Activated CD4-positive, alpha-beta T cell treated with anti-CD3 and anti-CD28 coated beads for 36 hours (primary cell): ENCODE results near the gene TMOD2. TPM values are rescaled to one million over a fixed set of nuclear protein-coding genes. Genes with fewer than 3 reads are reported as not detected.

ENCODE experiments used
- ATAC-seq: fragments of 200-7000 bp; cut with Tn5 transposase; one replicate; pipeline ENCODE4 v1.10.0; 2021; ENCODE audit warnings: mild to moderate bottlenecking, moderate library complexity
- CTCF ChIA-PET: fragments of 350-600 bp; sonication (Branson Sonifier 250); formaldehyde crosslinking; loops from one replicate; lab custom pipeline; 2021; ENCODE audit warnings: antibody characterized with exemption; lab: Charles Lee
- POLR2A ChIA-PET: fragments of 350-600 bp; sonication (Branson Sonifier 250); formaldehyde crosslinking; loops from one replicate; lab custom pipeline; 2021; ENCODE audit warnings: antibody characterized with exemption, inconsistent platforms; lab: Charles Lee
- DNase-seq: peaks from one replicate; pipeline ENCODE4 v3.0.0-alpha.2; 2020
- H3K27ac Mint-ChIP-seq: one replicate; pipeline ENCODE4 v1.8.0; 2021; ENCODE audit warnings: mixed read lengths
- H3K27me3 Mint-ChIP-seq: one replicate; pipeline ENCODE4 v1.8.0; 2021; ENCODE audit warnings: mixed read lengths
- H3K36me3 Mint-ChIP-seq: one replicate; pipeline ENCODE4 v1.8.0; 2021; ENCODE audit warnings: low read depth, mixed read lengths
- H3K4me1 Mint-ChIP-seq: one replicate; pipeline ENCODE4 v1.8.0; 2021; ENCODE audit warnings: mixed read lengths
- H3K4me3 Mint-ChIP-seq: one replicate; pipeline ENCODE4 v1.8.0; 2021; ENCODE audit warnings: mild to moderate bottlenecking, moderate library complexity, mixed read lengths
- H3K9me3 Mint-ChIP-seq: one replicate; pipeline ENCODE4 v1.8.0; 2021; ENCODE audit warnings: low read depth, mixed read lengths
- intact Hi-C, 2 experiments: fragments of 100-400 bp; cut with DNase I in 1 of 2; cut with micrococcal nuclease in 1 of 2; formaldehyde crosslinking; loops; one replicate each; pipeline versions ENCODE4 v1.14.2 to v1.15.1; 2022 to 2024; cut with DNase I, micrococcal nuclease
- total RNA-seq, 2 experiments: library from RNA; stranded (reverse); gene quantifications; one replicate each; pipeline ENCODE4 v1.2.3, GENCODE V29; 2021

Gene TMOD2
- total RNA-seq, 2 experiments from 2014 or later: 5.4 to 6.9 TPM

- no peak for ATAC-seq
- no peaks in the 10 kb centered on the region for H3K36me3 Mint-ChIP-seq
- intact Hi-C loops: no loop called here
- no peak overlapping the region for H3K4me3 Mint-ChIP-seq
- ChIA-PET CTCF (interaction anchor here (0.6 to 2.3 kb wide), 7 partner anchors 10 to 110 kb away, joined by 3 to 8 read pairs (median 4); partner anchors contain the start of gene TMOD3), POLR2A (no interaction called here)
- peak overlapping the region; percentile 20 for H3K27ac Mint-ChIP-seq
- H3K27me3 Mint-ChIP-seq: no peaks in the 10 kb centered on the region
- H3K4me1 Mint-ChIP-seq: peaks cover 80% of the 10 kb centered on the region
- DNase-seq: peak; percentile 16
- no peaks in the 10 kb centered on the region for H3K9me3 Mint-ChIP-seq
These were observed 90.1 kb downstream of the TMOD2 start for GRCh38 chr15:51841406-51842040.

DNA sequence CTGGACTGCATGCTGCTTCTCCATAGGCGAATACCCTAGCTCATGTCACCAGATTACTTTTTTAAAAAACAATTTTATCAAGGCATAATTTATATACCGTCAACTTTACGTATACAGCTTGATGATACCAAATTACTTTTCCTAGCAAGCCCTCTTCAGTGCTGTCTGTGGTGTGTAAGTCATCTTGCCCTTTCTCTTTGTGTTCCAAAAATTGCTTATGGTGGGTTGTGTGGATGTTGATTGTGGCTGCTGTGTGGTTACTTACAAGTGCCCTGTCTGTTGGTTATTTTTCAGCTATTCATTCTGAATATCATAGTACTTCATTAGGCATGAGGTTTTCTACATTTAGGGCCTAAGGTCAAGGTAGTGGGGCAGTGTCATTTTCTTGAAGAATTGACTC is 90.9 kb downstream of the TMOD2 start:
- Mint-ChIP-seq H3K27me3 (no peaks in the 10 kb centered on the region), H3K9me3 (no peaks in the 10 kb centered on the region), H3K27ac (peak overlapping the region; percentile 7), H3K4me1 (peaks cover 81% of the 10 kb centered on the region), H3K36me3 (no peaks in the 10 kb centered on the region), H3K4me3 (no peak overlapping the region)
- CTCF ChIA-PET: interaction anchor here (0.6 to 2.3 kb wide), 7 partner anchors 9 to 85 kb away, joined by 3 to 8 read pairs (median 5); partner anchors contain the start of gene TMOD3
- POLR2A ChIA-PET: no interaction called here
- intact Hi-C loops: no loop called here
- no peak for DNase-seq
- ATAC-seq: no peak

- DNase-seq (peak; percentile 60), ATAC-seq (peak; percentile 83)
- no peaks in the 10 kb centered on the region for H3K9me3 Mint-ChIP-seq
- H3K4me1 Mint-ChIP-seq: peaks cover 79% of the 10 kb centered on the region
- ChIA-PET POLR2A (interaction anchor here (0.6 to 0.7 kb wide), 2 partner anchors 17 to 114 kb away, joined by 4 read pairs; no protein-coding TSS in a partner anchor), CTCF (interaction anchor here (0.9 to 2.3 kb wide), 6 partner anchors 8 to 365 kb away, joined by 3 to 8 read pairs (median 6); partner anchors contain the start of gene TMOD3)
- peak overlapping the region; percentile 28 for H3K27ac Mint-ChIP-seq
- no peaks in the 10 kb centered on the region for H3K36me3 Mint-ChIP-seq
- intact Hi-C loops: no loop called here
- no peaks in the 10 kb centered on the region for H3K27me3 Mint-ChIP-seq
- H3K4me3 Mint-ChIP-seq: no peak overlapping the region
These were observed 91.7 kb downstream of the TMOD2 start for GRCh38 chr15:51842852-51843737.

DNA sequence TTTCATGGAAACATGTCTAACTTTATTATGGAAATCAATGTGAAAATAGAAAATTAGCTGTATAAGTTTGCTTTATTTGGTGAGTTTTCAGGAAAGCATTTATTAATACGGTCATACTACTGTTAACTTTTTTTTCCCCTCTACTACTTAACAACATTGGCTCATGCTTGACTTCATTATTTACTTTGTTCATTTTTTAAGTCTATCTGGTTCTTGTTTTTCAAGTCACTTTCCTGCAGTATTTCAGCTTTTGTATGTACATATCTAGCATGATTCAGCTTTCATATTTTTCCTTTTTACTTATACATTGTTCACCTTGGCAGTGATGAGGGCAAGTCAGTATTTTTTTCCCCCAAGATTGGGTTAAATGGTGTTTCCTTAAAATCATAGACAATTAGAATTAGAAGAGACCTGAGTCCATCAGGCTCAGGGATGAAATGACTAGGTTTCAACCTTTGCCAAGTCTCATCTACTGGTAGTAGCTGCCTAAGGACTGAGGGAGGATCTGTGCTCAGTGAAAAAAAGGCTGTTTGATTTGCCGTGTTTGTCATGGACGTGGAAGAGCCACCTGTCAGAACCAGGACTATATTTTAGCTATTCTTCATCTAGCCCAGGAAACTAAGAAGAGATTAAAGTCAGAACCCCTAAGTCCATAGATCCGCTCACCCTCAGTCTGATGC is 93.5 kb downstream of the TMOD2 start:
- ChIA-PET POLR2A (interaction anchor here (0.7 kb wide), 1 partner anchor 131 kb away, joined by 3 read pairs; no protein-coding TSS in a partner anchor), CTCF (interaction anchor here (0.7 to 1.7 kb wide), 4 partner anchors 11 to 97 kb away, joined by 3 to 7 read pairs (median 4); no protein-coding TSS in a partner anchor)
- H3K27me3 Mint-ChIP-seq: no peaks in the 10 kb centered on the region
- peak overlapping the region; percentile 66 for H3K27ac Mint-ChIP-seq
- ATAC-seq (no peak), DNase-seq (no peak)
- no peaks in the 10 kb centered on the region for H3K36me3 Mint-ChIP-seq
- peaks cover 79% of the 10 kb centered on the region for H3K4me1 Mint-ChIP-seq
- H3K9me3 Mint-ChIP-seq: no peaks in the 10 kb centered on the region
- no peak overlapping the region for H3K4me3 Mint-ChIP-seq
- intact Hi-C loops: no loop called here

DNA sequence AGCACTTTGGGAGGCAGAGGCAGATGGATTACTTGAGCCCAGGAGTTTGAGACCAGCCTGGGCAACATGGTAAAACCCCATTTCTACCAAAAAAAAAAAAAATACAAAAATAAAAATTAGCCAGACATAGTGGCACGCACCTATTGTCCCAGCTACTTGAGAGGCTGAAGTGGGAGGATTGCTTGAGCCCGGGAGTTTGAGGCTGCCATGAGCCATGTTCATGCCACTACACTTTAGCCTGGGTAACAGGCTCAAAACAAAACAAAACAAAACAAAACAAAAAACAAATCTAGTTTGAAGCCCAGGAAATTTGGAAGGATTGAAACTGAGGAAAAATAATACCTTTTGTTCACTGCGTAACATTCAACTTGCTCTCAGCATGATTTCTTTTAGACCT is 94.7 kb downstream of the TMOD2 start:
- CTCF ChIA-PET: interaction anchor here (0.7 to 1.7 kb wide), 2 partner anchors 10 to 794 kb away, joined by 3 to 7 read pairs; no protein-coding TSS in a partner anchor
- ATAC-seq (no peak), DNase-seq (no peak)
- Mint-ChIP-seq H3K27me3 (no peaks in the 10 kb centered on the region), H3K27ac (peak overlapping the region; percentile 64), H3K36me3 (no peaks in the 10 kb centered on the region), H3K4me1 (peaks cover 78% of the 10 kb centered on the region), H3K9me3 (no peaks in the 10 kb centered on the region), H3K4me3 (no peak overlapping the region)
- POLR2A ChIA-PET: no interaction called here
- intact Hi-C loops: loop anchor here in 1 of 2 experiments (1.0 kb wide), 1 partner anchor 16 kb away; no protein-coding TSS in a partner anchor

DNA sequence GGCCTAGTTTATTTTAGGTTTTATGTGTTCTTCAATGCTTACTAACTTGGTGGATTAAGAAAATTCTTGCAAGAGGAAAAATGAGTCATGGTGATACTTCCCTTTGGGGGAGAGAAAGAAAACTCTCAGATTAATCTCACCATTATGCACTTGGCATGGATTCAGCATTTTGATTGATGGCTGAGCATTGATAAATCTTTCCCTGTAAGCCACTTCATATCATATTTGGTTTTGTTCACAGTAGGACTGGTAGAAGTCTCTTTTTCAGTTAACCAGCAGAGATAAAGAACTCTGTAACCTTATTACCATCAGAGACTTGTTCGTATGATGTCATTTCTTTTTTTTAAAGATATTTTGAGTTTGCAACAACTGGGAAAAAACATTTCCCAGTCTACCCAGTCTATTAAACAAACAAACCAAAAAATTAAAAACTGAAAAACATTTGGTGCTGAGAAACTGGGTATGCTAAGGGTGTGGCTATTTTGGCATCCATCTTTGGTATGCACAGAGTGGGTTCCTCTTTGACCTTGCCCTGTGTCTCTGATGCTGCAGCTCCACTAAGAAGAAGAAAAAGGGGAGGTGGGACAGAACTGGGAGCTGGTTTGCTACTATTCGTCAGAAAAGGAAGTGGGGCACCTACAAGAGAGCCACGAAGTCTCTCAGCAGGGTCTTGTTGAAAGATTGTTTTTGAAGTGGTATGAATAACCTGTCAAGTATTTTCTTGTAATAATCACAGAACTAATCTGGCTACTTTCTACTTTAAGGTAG is 95.2 kb downstream of the TMOD2 start:
- H3K36me3 Mint-ChIP-seq: no peaks in the 10 kb centered on the region
- peak overlapping the region; percentile 38 for H3K4me3 Mint-ChIP-seq
- DNase-seq (no peak), ATAC-seq (peak; percentile 30)
- no peaks in the 10 kb centered on the region for H3K9me3 Mint-ChIP-seq
- peak overlapping the region; percentile 71 for H3K27ac Mint-ChIP-seq
- CTCF ChIA-PET: interaction anchor here (0.6 to 1.7 kb wide), 5 partner anchors 10 to 937 kb away, joined by 3 to 4 read pairs (median 3); no protein-coding TSS in a partner anchor
- intact Hi-C loops: loop anchor here in 1 of 2 experiments (1.0 kb wide), 1 partner anchor 16 kb away; no protein-coding TSS in a partner anchor
- peaks cover 73% of the 10 kb centered on the region for H3K4me1 Mint-ChIP-seq
- POLR2A ChIA-PET: interaction anchor here (0.6 kb wide), 1 partner anchor 43 kb away, joined by 4 read pairs; no protein-coding TSS in a partner anchor
- H3K27me3 Mint-ChIP-seq: no peaks in the 10 kb centered on the region

DNA sequence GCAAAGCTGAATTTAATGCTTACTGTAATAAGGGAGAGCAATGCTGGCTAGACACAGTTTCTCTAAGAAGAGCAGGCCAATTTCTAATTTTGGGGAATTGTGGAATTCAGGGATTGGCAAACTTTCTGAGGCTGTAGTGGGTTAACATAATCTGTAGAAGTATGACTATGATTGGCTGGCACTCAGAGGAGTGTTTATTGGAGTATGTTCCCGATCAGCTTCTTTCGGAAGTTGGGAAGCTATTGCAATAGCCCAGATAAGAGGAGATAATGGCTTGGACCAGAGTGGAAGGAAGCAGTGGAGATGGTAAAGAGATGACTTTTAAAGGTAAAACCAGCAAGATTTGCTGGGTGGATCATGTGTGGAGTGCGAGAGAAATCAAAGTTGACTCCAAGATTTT is 97.4 kb downstream of the TMOD2 start:
- H3K36me3 Mint-ChIP-seq: no peaks in the 10 kb centered on the region
- no peak overlapping the region for H3K4me3 Mint-ChIP-seq
- DNase-seq: no peak
- H3K27ac Mint-ChIP-seq: no peak overlapping the region
- no peaks in the 10 kb centered on the region for H3K27me3 Mint-ChIP-seq
- no peaks in the 10 kb centered on the region for H3K9me3 Mint-ChIP-seq
- POLR2A ChIA-PET: interaction anchor here (0.6 kb wide), 1 partner anchor 786 kb away, joined by 3 read pairs; no protein-coding TSS in a partner anchor
- CTCF ChIA-PET: interaction anchor here (1.4 kb wide), 1 partner anchor 10 kb away, joined by 4 read pairs; no protein-coding TSS in a partner anchor
- no peak for ATAC-seq
- H3K4me1 Mint-ChIP-seq: peaks cover 66% of the 10 kb centered on the region
- intact Hi-C loops: no loop called here

DNA sequence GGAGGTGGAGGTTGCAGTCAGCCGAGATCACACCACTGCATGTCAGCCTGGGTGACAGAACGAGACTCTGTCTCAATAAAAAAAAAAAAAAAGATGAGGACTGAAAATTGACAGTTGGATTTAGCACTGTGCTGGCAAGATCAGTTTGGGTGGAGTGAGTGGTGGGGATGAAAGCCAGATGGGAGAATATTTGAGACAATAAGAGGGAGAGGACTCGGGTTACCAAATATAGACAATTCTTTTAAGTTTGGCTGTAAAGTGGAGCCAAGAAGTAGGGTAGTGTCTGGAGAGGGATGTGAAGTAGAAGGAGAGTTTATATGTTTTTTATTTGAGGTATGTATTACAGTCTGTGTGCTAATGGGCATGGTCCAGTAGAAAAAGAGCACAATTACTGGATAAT is 98.5 kb downstream of the TMOD2 start:
- ATAC-seq (no peak), DNase-seq (no peak)
- Mint-ChIP-seq H3K4me3 (no peak overlapping the region), H3K4me1 (peaks cover 68% of the 10 kb centered on the region), H3K9me3 (no peaks in the 10 kb centered on the region), H3K27ac (no peak overlapping the region), H3K36me3 (no peaks in the 10 kb centered on the region), H3K27me3 (no peaks in the 10 kb centered on the region)
- ChIA-PET CTCF (interaction anchor here (1.4 kb wide), 1 partner anchor 11 kb away, joined by 4 read pairs; no protein-coding TSS in a partner anchor), POLR2A (interaction anchor here (0.5 kb wide), 1 partner anchor 9 kb away, joined by 3 read pairs; no protein-coding TSS in a partner anchor)
- intact Hi-C loops: no loop called here

DNA sequence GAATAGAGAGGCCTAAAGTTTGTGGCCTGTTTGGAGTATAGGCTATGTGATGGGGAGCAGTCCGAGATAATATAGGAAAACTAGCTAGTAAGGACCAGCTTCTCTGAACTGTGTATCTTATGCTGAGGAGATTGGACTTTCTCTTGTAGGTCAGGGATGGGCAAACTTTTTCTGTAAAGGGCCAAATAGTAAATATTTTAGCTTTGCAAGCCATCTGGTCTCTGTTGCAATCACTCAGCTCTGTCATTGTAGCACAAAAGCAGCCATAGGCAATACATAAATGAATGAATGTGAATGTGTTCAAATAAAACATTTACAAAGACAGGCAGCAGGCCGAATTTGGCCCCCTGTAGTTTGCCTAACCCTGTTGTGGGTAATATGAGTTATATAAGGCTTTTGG is 102.6 kb downstream of the TMOD2 start:
- H3K4me1 Mint-ChIP-seq: peaks cover 51% of the 10 kb centered on the region
- DNase-seq: no peak
- H3K36me3 Mint-ChIP-seq: peaks cover under 1% of the 10 kb centered on the region
- no peak overlapping the region for H3K27ac Mint-ChIP-seq
- no peak overlapping the region for H3K4me3 Mint-ChIP-seq
- ATAC-seq: no peak
- H3K9me3 Mint-ChIP-seq: no peaks in the 10 kb centered on the region
- ChIA-PET POLR2A (no interaction called here), CTCF (interaction anchor here (0.6 to 1.4 kb wide), 4 partner anchors 13 to 204 kb away, joined by 3 to 4 read pairs (median 4); no protein-coding TSS in a partner anchor)
- H3K27me3 Mint-ChIP-seq: no peaks in the 10 kb centered on the region
- intact Hi-C loops: no loop called here

- DNase-seq (no peak), ATAC-seq (no peak)
- Mint-ChIP-seq H3K36me3 (peaks cover 3% of the 10 kb centered on the region), H3K9me3 (no peaks in the 10 kb centered on the region), H3K27ac (no peak overlapping the region), H3K27me3 (no peaks in the 10 kb centered on the region), H3K4me3 (no peak overlapping the region), H3K4me1 (peaks cover 49% of the 10 kb centered on the region)
- POLR2A ChIA-PET: no interaction called here
- CTCF ChIA-PET: interaction anchor here (1.7 to 2.4 kb wide), 2 partner anchors 10 kb away, joined by 7 to 8 read pairs; no protein-coding TSS in a partner anchor
- intact Hi-C loops: no loop called here
These were observed 104.2 kb downstream of the TMOD2 start for GRCh38 chr15:51855612-51856011.
